Measurements from ENCODE around the gene ZNF213.

Gene ZNF213

DNA sequence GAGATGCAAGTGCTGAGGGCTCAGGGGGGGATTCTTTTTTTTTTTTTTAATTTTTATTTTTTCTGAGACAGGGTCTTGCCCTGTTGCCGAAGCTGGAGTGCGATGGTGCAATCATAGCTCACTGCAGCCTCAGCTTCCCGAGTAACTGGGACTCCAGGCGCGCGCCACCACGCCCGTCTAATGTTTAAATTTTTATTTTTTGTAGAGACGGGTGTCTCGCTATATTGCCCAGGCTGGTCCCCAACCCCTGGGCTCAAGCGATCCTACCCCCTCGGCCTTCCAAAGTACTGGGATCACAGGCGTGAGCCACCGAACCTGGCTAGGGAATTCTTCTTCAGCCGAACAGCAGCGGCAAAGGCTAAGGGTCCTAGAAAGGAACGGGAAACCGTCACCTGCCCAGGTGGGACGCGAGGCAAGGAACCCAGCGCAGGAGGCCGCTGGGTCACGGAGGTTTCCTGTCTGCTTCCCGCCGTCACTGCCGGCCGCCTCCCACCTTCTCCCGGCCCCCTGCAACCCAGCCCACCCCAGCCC lies 39.9 kb downstream of the ZNF213 start:
- Histone ChIP-seq H3K9ac (ENCODE audit: low read depth, low read length, poor library complexity, severe bottlenecking) (peak overlapping the region; percentile 59), H3F3A (ENCODE audit: low read depth) (no peaks in the 10 kb centered on the region), H3K79me2 (ENCODE audit: insufficient read depth, low read length) (no peaks in the 10 kb centered on the region), H3K4me2 (ENCODE audit: low read depth, low read length, poor library complexity, severe bottlenecking) (peak overlapping the region; percentile 79), H3K4me1 (ENCODE audit: insufficient read depth, low read length, poor library complexity, severe bottlenecking) (peaks cover 8% of the 10 kb centered on the region), H3K27me3 (ENCODE audit: insufficient read depth, low read length, poor library complexity, severe bottlenecking) (no peaks in the 10 kb centered on the region), H4K20me1 (ENCODE audit: insufficient read depth, low read length, poor library complexity, severe bottlenecking) (no peaks in the 10 kb centered on the region), H2AFZ (ENCODE audit: low read length) (peak overlapping the region; percentile 97; the same call in 1 of the 2 replicates), H3K36me3 (ENCODE audit: insufficient read depth, low read length) (no peaks in the 10 kb centered on the region), H3K9me2 (replicated peaks; ENCODE audit: low read depth, low read length) (no peaks in the 10 kb centered on the region), H3K4me3 (ENCODE audit: low read length, poor library complexity, severe bottlenecking) (peak overlapping the region; percentile 73), H3K9me3 (ENCODE audit: insufficient read depth, low read depth, low read length) (no peaks in the 10 kb centered on the region)
- TF ChIP-seq EZH2phosphoT487 (IDR thresholded peaks at IDR 0.05; ENCODE audit: borderline replicate concordance) = no peak
- TF ChIP-seq, protein P1, sequence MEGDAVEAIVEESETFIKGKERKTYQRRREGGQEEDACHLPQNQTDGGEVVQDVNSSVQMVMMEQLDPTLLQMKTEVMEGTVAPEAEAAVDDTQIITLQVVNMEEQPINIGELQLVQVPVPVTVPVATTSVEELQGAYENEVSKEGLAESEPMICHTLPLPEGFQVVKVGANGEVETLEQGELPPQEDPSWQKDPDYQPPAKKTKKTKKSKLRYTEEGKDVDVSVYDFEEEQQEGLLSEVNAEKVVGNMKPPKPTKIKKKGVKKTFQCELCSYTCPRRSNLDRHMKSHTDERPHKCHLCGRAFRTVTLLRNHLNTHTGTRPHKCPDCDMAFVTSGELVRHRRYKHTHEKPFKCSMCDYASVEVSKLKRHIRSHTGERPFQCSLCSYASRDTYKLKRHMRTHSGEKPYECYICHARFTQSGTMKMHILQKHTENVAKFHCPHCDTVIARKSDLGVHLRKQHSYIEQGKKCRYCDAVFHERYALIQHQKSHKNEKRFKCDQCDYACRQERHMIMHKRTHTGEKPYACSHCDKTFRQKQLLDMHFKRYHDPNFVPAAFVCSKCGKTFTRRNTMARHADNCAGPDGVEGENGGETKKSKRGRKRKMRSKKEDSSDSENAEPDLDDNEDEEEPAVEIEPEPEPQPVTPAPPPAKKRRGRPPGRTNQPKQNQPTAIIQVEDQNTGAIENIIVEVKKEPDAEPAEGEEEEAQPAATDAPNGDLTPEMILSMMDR (conservative IDR thresholded peaks at IDR 0.05; ENCODE audit: low read length) = no peak; the same call in 1 of the 2 replicates

DNA sequence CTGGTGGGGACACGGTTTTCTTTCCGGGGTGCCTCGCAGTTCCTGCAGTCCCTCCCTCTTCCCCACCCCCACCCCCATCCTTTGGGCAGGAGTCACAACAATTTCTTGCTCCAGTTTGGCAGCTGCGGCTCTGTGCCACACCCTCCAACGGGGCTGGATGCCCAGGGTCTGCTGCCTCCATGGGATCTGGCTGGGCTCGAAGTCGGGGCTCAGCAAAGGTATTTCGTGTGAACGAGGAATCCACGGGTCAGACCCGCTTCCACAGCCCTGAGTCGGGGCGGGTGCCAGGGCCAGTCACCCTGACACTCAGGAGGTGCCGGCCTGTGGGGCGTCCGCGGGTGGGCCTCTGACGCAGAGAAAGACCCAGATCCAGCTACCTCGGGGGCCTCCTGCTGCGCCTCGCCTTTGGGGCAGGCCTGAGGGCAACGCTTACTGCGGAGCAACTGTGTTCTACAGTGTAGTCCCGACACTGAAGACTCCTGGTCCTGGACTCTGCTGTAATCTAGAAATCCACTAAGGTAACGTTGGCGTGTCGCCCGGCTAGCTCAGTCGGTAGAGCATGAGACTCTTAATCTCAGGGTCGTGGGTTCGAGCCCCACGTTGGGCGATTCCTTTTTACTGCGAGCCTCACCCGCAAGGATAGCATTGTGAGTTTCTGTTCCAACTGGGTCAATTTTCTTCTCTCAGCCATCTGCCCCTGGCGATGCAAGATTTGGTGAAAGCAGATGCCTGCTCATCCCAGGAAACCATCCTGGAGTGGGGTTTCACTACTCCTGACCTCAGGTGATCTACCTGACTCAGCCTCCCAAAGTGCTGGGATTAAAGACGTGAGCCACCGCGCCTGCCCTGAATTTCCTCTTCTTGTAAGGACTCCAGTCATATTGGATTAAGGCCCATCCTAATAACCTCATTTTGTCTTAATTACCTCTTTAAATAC lies 40.6 kb downstream of the ZNF213 start:
- Histone ChIP-seq H3K9me3 (ENCODE audit: insufficient read depth, low read depth, low read length) (no peaks in the 10 kb centered on the region), H3K4me3 (ENCODE audit: low read length, poor library complexity, severe bottlenecking) (no peak overlapping the region), H3K4me2 (ENCODE audit: low read depth, low read length, poor library complexity, severe bottlenecking) (no peak overlapping the region), H3K27me3 (ENCODE audit: insufficient read depth, low read length, poor library complexity, severe bottlenecking) (no peaks in the 10 kb centered on the region), H3K9me2 (replicated peaks; ENCODE audit: low read depth, low read length) (no peaks in the 10 kb centered on the region), H3F3A (ENCODE audit: low read depth) (no peaks in the 10 kb centered on the region), H3K79me2 (ENCODE audit: insufficient read depth, low read length) (no peaks in the 10 kb centered on the region), H3K9ac (ENCODE audit: low read depth, low read length, poor library complexity, severe bottlenecking) (no peak overlapping the region), H3K4me1 (ENCODE audit: insufficient read depth, low read length, poor library complexity, severe bottlenecking) (peaks cover 8% of the 10 kb centered on the region), H3K36me3 (ENCODE audit: insufficient read depth, low read length) (no peaks in the 10 kb centered on the region), H2AFZ (ENCODE audit: low read length) (no peak overlapping the region), H4K20me1 (ENCODE audit: insufficient read depth, low read length, poor library complexity, severe bottlenecking) (no peaks in the 10 kb centered on the region)
- TF ChIP-seq, protein P1 (conservative IDR thresholded peaks at IDR 0.05; ENCODE audit: low read length) = no peak
- no peak for TF ChIP-seq EZH2phosphoT487 (IDR thresholded peaks at IDR 0.05; ENCODE audit: borderline replicate concordance)

DNA sequence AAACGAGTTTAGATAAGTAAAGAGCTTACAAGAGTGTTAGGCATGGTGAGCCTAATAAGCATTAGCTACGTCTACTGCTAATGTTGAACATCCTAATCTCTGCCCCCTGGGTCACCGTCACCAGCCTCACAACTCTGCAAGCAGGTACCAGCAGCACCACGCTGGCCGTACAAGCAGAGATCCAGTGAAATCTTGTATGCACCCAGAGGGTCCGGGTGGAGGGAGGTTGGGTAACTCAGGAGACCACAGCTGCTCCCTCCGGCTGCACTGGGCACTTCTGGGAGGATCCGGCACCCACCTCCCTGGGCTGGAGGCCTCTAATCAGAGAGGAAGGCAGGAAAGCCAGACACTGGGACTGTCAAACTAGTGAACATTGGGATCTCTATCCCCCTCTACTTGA lies 44.8 kb downstream of the ZNF213 start:
- Histone ChIP-seq H3K27me3 (ENCODE audit: insufficient read depth, low read length, poor library complexity, severe bottlenecking) (no peaks in the 10 kb centered on the region), H3K4me3 (ENCODE audit: low read length, poor library complexity, severe bottlenecking) (no peak overlapping the region), H3K36me3 (ENCODE audit: insufficient read depth, low read length) (no peaks in the 10 kb centered on the region), H2AFZ (ENCODE audit: low read length) (no peak overlapping the region), H3K9me2 (replicated peaks; ENCODE audit: low read depth, low read length) (no peaks in the 10 kb centered on the region), H3F3A (ENCODE audit: low read depth) (no peaks in the 10 kb centered on the region), H3K9me3 (ENCODE audit: insufficient read depth, low read depth, low read length) (no peaks in the 10 kb centered on the region), H3K4me1 (ENCODE audit: insufficient read depth, low read length, poor library complexity, severe bottlenecking) (no peaks in the 10 kb centered on the region), H3K4me2 (ENCODE audit: low read depth, low read length, poor library complexity, severe bottlenecking) (no peak overlapping the region), H4K20me1 (ENCODE audit: insufficient read depth, low read length, poor library complexity, severe bottlenecking) (no peaks in the 10 kb centered on the region), H3K79me2 (ENCODE audit: insufficient read depth, low read length) (no peaks in the 10 kb centered on the region), H3K9ac (ENCODE audit: low read depth, low read length, poor library complexity, severe bottlenecking) (no peak overlapping the region)
- TF ChIP-seq EZH2phosphoT487 (IDR thresholded peaks at IDR 0.05; ENCODE audit: borderline replicate concordance) = no peak
- TF ChIP-seq, protein P1 (conservative IDR thresholded peaks at IDR 0.05; ENCODE audit: low read length) = no peak
